ENCODE measurements around the gene GPATCH2L. TPM values are rescaled to one million over a fixed set of nuclear protein-coding genes. Genes with fewer than 3 reads are reported as not detected.

GPATCH2L gene
- total and polyA plus RNA-seq, 7 donors = 6.2 to 42.6 (median 29.9) TPM

- Histone ChIP-seq H3K27me3 (ENCODE audit: insufficient read depth in 3 of 3, low read length in 2 of 3) (peaks cover 0 to 6% (median 0%) of the 10 kb centered on the region in 3 donors), H3K36me3 (ENCODE audit: insufficient read depth in 1 of 2, low read depth in 1 of 2) (no peaks in the 10 kb centered on the region), H3K4me1 (no peaks in the 10 kb centered on the region), H3K4me3 (no peak overlapping the region), H3K27ac (no peak overlapping the region), H3K9me3 (no peaks in the 10 kb centered on the region)
- no peak for TF ChIP-seq CTCF (IDR thresholded peaks at IDR 0.05)
- no peak for ATAC-seq
- intact Hi-C loops (cut with DNase I) = no loop called here
- no peak for DNase-seq
- WGBS, 3 donors = 81 to 92% (median 90%) methylated on average over 3 of the region's 3 CpGs
Measured at GRCh38 chr14:76252471-76252870, 100.7 kb downstream of the GPATCH2L start.

GRCh38 chr14:76253111-76253510 is 101.4 kb downstream of the GPATCH2L start:
- no peaks in the 10 kb centered on the region for H3K36me3 ChIP-seq (ENCODE audit: insufficient read depth in 1 of 2, low read depth in 1 of 2)
- H3K27ac ChIP-seq = no peak overlapping the region
- peaks cover 0 to 4% (median 0%) of the 10 kb centered on the region in 3 donors for H3K27me3 ChIP-seq (ENCODE audit: insufficient read depth in 3 of 3, low read length in 2 of 3)
- H3K9me3 ChIP-seq = no peaks in the 10 kb centered on the region
- H3K4me3 ChIP-seq = no peak overlapping the region
- ATAC-seq = no peak
- intact Hi-C loops (cut with DNase I) = no loop called here
- no peak for TF ChIP-seq CTCF (IDR thresholded peaks at IDR 0.05)
- no peaks in the 10 kb centered on the region for H3K4me1 ChIP-seq
- WGBS, 3 donors = 71 to 78% (median 77%) methylated on average over 8 of the region's 8 CpGs
- DNase-seq = no peak

- no peaks in the 10 kb centered on the region for H3K36me3 ChIP-seq (ENCODE audit: insufficient read depth in 1 of 2, low read depth in 1 of 2)
- H3K4me3 ChIP-seq = no peak overlapping the region
- intact Hi-C loops (cut with DNase I) = no loop called here
- TF ChIP-seq CTCF (IDR thresholded peaks at IDR 0.05) = no peak
- H3K27ac ChIP-seq = no peak overlapping the region
- no peaks in the 10 kb centered on the region for H3K4me1 ChIP-seq
- DNase-seq (no peak), ATAC-seq (no peak)
- H3K27me3 ChIP-seq (ENCODE audit: insufficient read depth in 3 of 3, low read length in 2 of 3) = no peaks in the 10 kb centered on the region
- H3K9me3 ChIP-seq = no peaks in the 10 kb centered on the region
- 45 to 52% (median 47%) methylated on average over 4 of the region's 4 CpGs for WGBS, 3 donors
Measured at GRCh38 chr14:76256545-76256944, 104.8 kb downstream of the GPATCH2L start.

- intact Hi-C loops (cut with DNase I) = no loop called here
- no peak for TF ChIP-seq CTCF (IDR thresholded peaks at IDR 0.05)
- no peak for DNase-seq
- H3K9me3 ChIP-seq = no peaks in the 10 kb centered on the region
- H3K27ac ChIP-seq = no peak overlapping the region
- H3K4me3 ChIP-seq = no peak overlapping the region
- ATAC-seq = no peak
- 72 to 79% (median 75%) methylated on average over 9 of the region's 9 CpGs for WGBS, 3 donors
- no peaks in the 10 kb centered on the region for H3K36me3 ChIP-seq (ENCODE audit: insufficient read depth in 1 of 2, low read depth in 1 of 2)
- no peaks in the 10 kb centered on the region for H3K27me3 ChIP-seq (ENCODE audit: insufficient read depth in 3 of 3, low read length in 2 of 3)
- H3K4me1 ChIP-seq = no peaks in the 10 kb centered on the region
Measured at GRCh38 chr14:76257111-76257803, 105.5 kb downstream of the GPATCH2L start.

Measured in psoas muscle (tissue), 8 donors.